H1 (cell line): ENCODE data around the gene PRR16.

Experiments
- JUN ChIP-seq: IDR thresholded peaks from 2 replicates; pipeline ENCODE4 v1.6.1; 2011; ENCODE audit warnings: low read depth, mild to moderate bottlenecking, improper control_type of control experiment, low read length
- POLR2AphosphoS5 ChIP-seq: IDR thresholded peaks from 2 replicates; pipeline ENCODE4 v1.6.1; 2011; ENCODE audit warnings: low read depth, low read length
- SP1 ChIP-seq: IDR thresholded peaks from 2 replicates; pipeline ENCODE4 v1.6.1; 2011; ENCODE audit warnings: low read depth, low read length
- SUZ12 ChIP-seq: fragments of 200-600 bp; sonication (generic); IDR thresholded peaks from 2 replicates; pipeline ENCODE4 v1.6.1; 2012; ENCODE audit warnings: mild to moderate bottlenecking, inconsistent platforms, low read length, moderate library complexity, mixed read lengths
- TF ChIP-seq, protein P1 (sequence below), 3 experiments: IDR thresholded peaks; 1 replicate in 2 of 3; 2 replicates in 1 of 3; pipeline versions ENCODE4 v1.5.1 to v1.6.1; 2011; ENCODE audit warnings: low read length in 3 of 3, mild to moderate bottlenecking in 3 of 3, inconsistent platforms in 2 of 3, low read depth in 1 of 3, moderate library complexity in 1 of 3; ENCODE audit not compliant: insufficient read depth in 1 of 3; ENCODE audit errors: control extremely low read depth in 1 of 3

GRCh38 chr5:120717381-120717780, 253.3 kb downstream of the PRR16 start:
- TF ChIP-seq, protein P1, sequence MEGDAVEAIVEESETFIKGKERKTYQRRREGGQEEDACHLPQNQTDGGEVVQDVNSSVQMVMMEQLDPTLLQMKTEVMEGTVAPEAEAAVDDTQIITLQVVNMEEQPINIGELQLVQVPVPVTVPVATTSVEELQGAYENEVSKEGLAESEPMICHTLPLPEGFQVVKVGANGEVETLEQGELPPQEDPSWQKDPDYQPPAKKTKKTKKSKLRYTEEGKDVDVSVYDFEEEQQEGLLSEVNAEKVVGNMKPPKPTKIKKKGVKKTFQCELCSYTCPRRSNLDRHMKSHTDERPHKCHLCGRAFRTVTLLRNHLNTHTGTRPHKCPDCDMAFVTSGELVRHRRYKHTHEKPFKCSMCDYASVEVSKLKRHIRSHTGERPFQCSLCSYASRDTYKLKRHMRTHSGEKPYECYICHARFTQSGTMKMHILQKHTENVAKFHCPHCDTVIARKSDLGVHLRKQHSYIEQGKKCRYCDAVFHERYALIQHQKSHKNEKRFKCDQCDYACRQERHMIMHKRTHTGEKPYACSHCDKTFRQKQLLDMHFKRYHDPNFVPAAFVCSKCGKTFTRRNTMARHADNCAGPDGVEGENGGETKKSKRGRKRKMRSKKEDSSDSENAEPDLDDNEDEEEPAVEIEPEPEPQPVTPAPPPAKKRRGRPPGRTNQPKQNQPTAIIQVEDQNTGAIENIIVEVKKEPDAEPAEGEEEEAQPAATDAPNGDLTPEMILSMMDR (IDR thresholded peaks at IDR 0.05; ENCODE audit: control extremely low read depth in 1 of 3, insufficient read depth in 1 of 3, low read depth in 1 of 3, low read length in 3 of 3), result no peak
- TF ChIP-seq JUN, result no peak
- TF ChIP-seq SP1, result no peak
- TF ChIP-seq SUZ12, result no peak
- no peak for TF ChIP-seq POLR2AphosphoS5
